Bronchial epithelial cell (primary cell): Measurements from ENCODE around the gene RAMP3. TPM values are rescaled to one million over a fixed set of nuclear protein-coding genes. Genes with fewer than 3 reads are reported as not detected.

Source experiments
- DNase-seq: peaks from one replicate; pipeline ENCODE4 v3.0.0-alpha.2; 2010; ENCODE audit warnings: low read depth
- FAIRE-seq: peaks from 2 replicates; lab custom pipeline; 2011; peaks lifted over from hg19 to GRCh38; lab: Jason Lieb, UNC
- H3K27me3 ChIP-seq: 2 replicates; pipeline ENCODE4 v1.5.1; 2011; ENCODE audit warnings: low read length; ENCODE audit not compliant: control insufficient read depth, insufficient read depth
- H3K36me3 ChIP-seq: 2 replicates; pipeline ENCODE4 v1.5.1; 2011; ENCODE audit warnings: low read length; ENCODE audit not compliant: control insufficient read depth, insufficient read depth
- H3K4me3 ChIP-seq: 2 replicates; pipeline ENCODE4 v1.5.1; 2011; ENCODE audit warnings: mild to moderate bottlenecking, low read depth, low read length, control low read depth
- total RNA-seq: library from RNA; depleted of rRNA; stranded (reverse); fragments of >200 nt; gene quantifications from 2 replicates; pipeline ENCODE4 v1.2.1, GENCODE V29; 2014
- TF ChIP-seq, protein P1 (sequence below): IDR thresholded peaks from 2 replicates; pipeline ENCODE4 v1.5.1; 2011; ENCODE audit warnings: mild to moderate bottlenecking, moderate library complexity, low read length, control low read depth, inconsistent platforms; ENCODE audit not compliant: insufficient read depth, severe bottlenecking

The RAMP3 gene
- total RNA-seq, 1 donor from 2014 or later = not detected

DNA sequence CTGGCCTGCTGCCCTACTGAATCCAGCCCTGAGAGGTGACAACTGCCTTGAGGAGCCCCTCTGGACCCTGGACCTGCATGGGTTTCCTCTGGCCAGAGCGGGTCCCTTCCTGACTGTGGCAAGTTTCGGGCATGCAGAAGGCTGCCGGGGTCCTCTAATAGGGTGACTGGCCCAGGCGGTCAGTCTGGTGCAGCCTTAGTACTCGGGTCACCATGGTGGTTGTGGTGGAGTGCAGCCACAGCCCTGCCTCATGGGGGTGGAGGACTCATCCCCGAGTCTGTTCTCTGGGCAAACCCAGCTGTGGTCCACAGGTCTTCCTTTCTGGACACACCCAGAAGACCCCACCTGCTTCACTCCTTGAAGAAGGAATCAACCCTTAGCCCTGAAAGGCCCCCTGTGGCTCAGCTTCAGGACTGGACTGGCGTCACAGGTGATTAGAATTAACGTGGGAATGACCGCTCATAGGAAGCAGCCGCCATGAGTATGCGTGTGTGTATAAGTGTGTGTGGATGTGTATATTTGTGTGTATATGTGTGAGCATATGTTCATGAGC lies 28.7 kb downstream of the RAMP3 start:
- no peak for DNase-seq
- FAIRE-seq = no peak
- Histone ChIP-seq H3K27me3 (no peaks in the 10 kb centered on the region), H3K36me3 (no peaks in the 10 kb centered on the region), H3K4me3 (no peak overlapping the region)
- TF ChIP-seq, protein P1, sequence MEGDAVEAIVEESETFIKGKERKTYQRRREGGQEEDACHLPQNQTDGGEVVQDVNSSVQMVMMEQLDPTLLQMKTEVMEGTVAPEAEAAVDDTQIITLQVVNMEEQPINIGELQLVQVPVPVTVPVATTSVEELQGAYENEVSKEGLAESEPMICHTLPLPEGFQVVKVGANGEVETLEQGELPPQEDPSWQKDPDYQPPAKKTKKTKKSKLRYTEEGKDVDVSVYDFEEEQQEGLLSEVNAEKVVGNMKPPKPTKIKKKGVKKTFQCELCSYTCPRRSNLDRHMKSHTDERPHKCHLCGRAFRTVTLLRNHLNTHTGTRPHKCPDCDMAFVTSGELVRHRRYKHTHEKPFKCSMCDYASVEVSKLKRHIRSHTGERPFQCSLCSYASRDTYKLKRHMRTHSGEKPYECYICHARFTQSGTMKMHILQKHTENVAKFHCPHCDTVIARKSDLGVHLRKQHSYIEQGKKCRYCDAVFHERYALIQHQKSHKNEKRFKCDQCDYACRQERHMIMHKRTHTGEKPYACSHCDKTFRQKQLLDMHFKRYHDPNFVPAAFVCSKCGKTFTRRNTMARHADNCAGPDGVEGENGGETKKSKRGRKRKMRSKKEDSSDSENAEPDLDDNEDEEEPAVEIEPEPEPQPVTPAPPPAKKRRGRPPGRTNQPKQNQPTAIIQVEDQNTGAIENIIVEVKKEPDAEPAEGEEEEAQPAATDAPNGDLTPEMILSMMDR = no peak

DNA sequence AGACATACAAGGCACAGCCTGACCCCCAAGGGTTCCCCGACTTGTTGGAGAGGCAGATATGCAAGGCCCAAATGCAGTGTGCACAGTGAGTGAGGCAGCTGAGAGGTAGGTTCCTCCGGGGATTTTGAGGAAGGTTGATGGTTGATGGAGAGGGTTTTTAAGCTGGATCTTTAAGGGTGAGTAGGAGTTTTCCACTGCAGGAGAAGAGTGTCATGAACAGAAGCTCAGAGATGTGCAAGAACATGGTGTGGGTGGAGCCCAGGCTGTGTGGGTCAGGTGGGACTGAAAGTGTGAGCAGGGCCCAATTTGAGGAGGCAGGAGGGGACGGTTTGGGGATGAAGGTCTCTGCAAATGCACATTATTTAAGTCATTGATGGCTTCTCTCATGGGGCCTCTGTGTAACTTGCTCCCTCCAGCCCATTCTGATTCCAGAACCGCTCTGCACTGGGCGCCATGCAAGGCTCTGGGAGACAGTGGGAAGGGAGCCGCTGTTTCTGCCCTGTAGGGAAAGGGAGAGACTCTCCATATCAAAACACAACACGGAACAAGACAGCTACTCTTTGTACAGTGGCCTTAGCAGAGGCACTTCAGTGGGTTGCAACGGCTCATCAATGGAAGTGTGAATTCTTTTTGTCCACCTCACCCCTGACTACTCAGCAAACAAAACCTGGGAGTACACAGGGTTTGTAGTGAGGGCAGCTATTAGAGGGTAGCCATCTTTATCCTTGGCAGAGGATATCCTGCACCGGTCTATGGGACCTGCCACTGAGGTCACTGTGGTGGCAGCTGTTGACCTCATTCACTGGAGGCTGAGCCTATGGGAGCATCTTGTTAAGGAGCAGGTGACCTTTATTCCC lies 29.7 kb downstream of the RAMP3 start:
- TF ChIP-seq, protein P1 = no peak
- H3K27me3 ChIP-seq = peaks cover 3% of the 10 kb centered on the region
- DNase-seq = no peak
- no peaks in the 10 kb centered on the region for H3K36me3 ChIP-seq
- FAIRE-seq = no peak
- no peak overlapping the region for H3K4me3 ChIP-seq

DNA sequence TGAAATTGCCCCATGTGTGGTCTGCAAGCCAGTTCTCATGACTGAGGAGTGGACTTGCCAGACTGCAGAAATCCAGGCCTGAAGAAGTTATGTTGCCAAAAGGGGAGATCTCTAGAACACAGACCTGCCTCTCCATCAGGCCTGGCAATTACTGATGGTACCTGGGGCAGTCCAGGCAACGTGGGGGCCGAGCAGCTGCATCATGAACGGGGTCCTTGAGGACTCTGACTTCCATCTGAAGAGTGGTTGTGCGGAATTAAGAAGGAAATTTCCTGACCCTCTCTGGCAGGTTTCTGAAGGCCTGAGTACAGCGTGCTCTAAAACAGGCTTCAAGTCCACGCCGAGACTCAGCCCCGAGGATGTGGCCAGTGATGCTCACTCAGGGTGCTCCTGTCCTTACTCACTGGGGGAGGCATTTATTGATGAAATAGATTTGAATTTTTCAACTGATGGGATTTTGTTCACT lies 30.4 kb downstream of the RAMP3 start:
- FAIRE-seq (no peak), DNase-seq (no peak)
- H3K27me3 ChIP-seq = peaks cover 3% of the 10 kb centered on the region
- TF ChIP-seq, protein P1 = no peak
- H3K4me3 ChIP-seq = no peak overlapping the region
- no peaks in the 10 kb centered on the region for H3K36me3 ChIP-seq

DNA sequence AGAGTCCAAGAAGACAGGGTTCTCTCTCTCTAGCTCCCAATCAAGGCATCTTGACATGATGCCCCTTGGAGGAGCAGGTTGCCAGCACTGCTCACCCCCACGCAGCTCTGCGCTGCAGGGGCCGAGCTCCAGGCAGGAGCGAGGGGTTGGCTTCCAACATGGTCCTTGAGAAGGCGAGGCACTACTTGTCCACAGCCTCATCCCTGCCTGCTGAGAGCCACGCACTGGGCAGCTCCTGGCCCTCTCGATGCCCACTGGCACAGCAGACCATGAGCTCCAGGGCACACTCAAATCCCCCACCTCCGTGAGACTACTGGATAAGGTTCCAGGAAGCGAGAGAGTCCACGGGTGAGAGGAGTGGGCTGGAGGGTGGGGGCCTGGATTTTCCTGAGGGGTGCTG lies 31.1 kb downstream of the RAMP3 start:
- Histone ChIP-seq H3K27me3 (peaks cover 3% of the 10 kb centered on the region), H3K36me3 (no peaks in the 10 kb centered on the region), H3K4me3 (no peak overlapping the region)
- FAIRE-seq = no peak
- no peak for DNase-seq
- TF ChIP-seq, protein P1 = no peak

DNA sequence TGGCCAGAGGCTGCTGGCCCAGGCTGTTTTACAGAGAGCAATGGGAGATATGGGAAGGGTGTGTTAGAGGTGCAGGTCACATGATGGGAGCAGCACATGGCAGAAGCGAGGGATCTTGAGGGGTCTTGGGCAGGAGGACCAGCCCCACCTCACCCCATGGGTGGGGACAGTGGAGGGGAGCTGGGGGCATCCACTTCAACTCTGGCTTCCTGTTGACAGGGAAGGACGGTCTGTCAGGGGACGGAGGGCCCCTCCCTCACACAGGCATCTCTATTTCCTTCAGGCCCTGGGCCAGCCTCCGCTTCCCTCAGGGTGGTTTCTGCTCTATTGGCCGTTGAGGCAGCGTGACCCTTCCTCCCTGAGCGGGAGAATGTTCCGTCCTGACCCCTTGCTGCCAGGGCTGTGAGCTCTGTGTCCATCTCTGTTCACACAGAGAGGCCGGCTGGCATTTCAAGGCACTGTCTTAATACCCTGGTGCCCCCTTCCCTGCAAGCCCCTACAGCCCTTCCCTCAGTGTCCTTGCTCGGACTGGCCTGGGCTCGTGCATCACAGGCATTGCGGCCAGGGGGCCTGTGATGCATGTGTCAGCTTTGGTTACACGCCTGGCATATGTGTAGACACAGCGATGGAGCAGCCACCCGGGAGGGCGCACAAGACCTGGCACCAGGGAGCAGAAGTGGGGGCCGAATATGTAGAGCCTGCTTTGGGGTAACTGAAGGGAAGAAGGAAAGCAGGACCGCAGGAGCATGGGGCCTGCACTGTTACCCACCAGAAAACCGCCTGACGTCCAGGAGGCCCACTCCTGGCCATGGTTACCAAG lies 31.8 kb downstream of the RAMP3 start:
- DNase-seq = no peak
- peaks cover 3% of the 10 kb centered on the region for H3K27me3 ChIP-seq

More for the DNA sequence above, 31.8 kb downstream of the RAMP3 start:
- FAIRE-seq = peak; percentile 28
- Histone ChIP-seq H3K36me3 (no peaks in the 10 kb centered on the region), H3K4me3 (no peak overlapping the region)
- TF ChIP-seq, protein P1 = no peak
